ENCODE measurements around the gene ANKRD33.

Gene ANKRD33

GRCh38 chr12:51887476-51888315, at the start of gene ANKRD33:
TSS of gene ANKRD33 (plus strand) at chr12:51888103. CDS start at chr12:51888187, 84 bp downstream.
- no peak for TF ChIP-seq CTCF (IDR thresholded peaks at IDR 0.05; ENCODE audit: low read depth, low read length, missing control alignments)
- no peak within 1 kb of the TSS for H3K4me3 ChIP-seq (replicated peaks; ENCODE audit: low read depth, low read length)
- no peak for DNase-seq (ENCODE audit: extremely low read depth, low read depth)

- no peak for TF ChIP-seq CTCF (IDR thresholded peaks at IDR 0.05; ENCODE audit: low read depth, low read length, missing control alignments)
- H3K4me3 ChIP-seq (replicated peaks; ENCODE audit: low read depth, low read length) = no peak overlapping the region
- DNase-seq (ENCODE audit: extremely low read depth, low read depth) = no peak
Observed at GRCh38 chr12:51838762-51839161, 49.1 kb upstream of the ANKRD33 start.

GRCh38 chr12:51839310-51839947, 48.5 kb upstream of the ANKRD33 start:
- no peak for DNase-seq (ENCODE audit: extremely low read depth, low read depth)
- TF ChIP-seq CTCF (IDR thresholded peaks at IDR 0.05; ENCODE audit: low read depth, low read length, missing control alignments) = no peak
- H3K4me3 ChIP-seq (replicated peaks; ENCODE audit: low read depth, low read length) = no peak overlapping the region

GRCh38 chr12:51840966-51841365, 46.9 kb upstream of the ANKRD33 start:
- DNase-seq (ENCODE audit: extremely low read depth, low read depth) = no peak
- no peak overlapping the region for H3K4me3 ChIP-seq (replicated peaks; ENCODE audit: low read depth, low read length)
- no peak for TF ChIP-seq CTCF (IDR thresholded peaks at IDR 0.05; ENCODE audit: low read depth, low read length, missing control alignments)

GRCh38 chr12:51841727-51842126, 46.2 kb upstream of the ANKRD33 start:
- DNase-seq (ENCODE audit: extremely low read depth, low read depth) = no peak
- no peak overlapping the region for H3K4me3 ChIP-seq (replicated peaks; ENCODE audit: low read depth, low read length)
- no peak for TF ChIP-seq CTCF (IDR thresholded peaks at IDR 0.05; ENCODE audit: low read depth, low read length, missing control alignments)

GRCh38 chr12:51844854-51845253, 43.0 kb upstream of the ANKRD33 start:
- no peak for TF ChIP-seq CTCF (IDR thresholded peaks at IDR 0.05; ENCODE audit: low read depth, low read length, missing control alignments)
- H3K4me3 ChIP-seq (replicated peaks; ENCODE audit: low read depth, low read length) = no peak overlapping the region
- no peak for DNase-seq (ENCODE audit: extremely low read depth, low read depth)

Data from HFF-Myc (cell line).